Liver (tissue), 9 donors: Measurements from ENCODE around the gene NQO2. TPM values are rescaled to one million over a fixed set of nuclear protein-coding genes. Genes with fewer than 3 reads are reported as not detected.
"Not testable (repeated sequence)": the region's sequence is repeated elsewhere in the genome, so short reads cannot be mapped to it uniquely, and the experiment has no call there.

ENCODE experiments used
- DNase-seq: peaks from one replicate; pipeline ENCODE4 v3.0.0-alpha.2; 2017; ENCODE audit warnings: low spot score
- H3K27ac ChIP-seq, 2 donors: one replicate each; pipeline ENCODE4 v1.7.0; 2013; ENCODE audit warnings: inconsistent platforms in 2 of 2, low read length in 2 of 2, control low read depth in 1 of 2, low read depth in 1 of 2, mild to moderate bottlenecking in 1 of 2
- H3K27me3 ChIP-seq, 4 donors: one replicate each; pipeline versions ENCODE4 v1.6.1 to v1.7.0; 2013; ENCODE audit warnings: low read length in 3 of 4, inconsistent platforms in 1 of 4, mild to moderate bottlenecking in 1 of 4, moderate library complexity in 1 of 4; ENCODE audit not compliant: control insufficient read depth in 4 of 4, insufficient read depth in 4 of 4
- H3K36me3 ChIP-seq, 4 donors: one replicate each; pipeline versions ENCODE4 v1.6.1 to v1.7.0; 2013; ENCODE audit warnings: low read length in 3 of 4, mild to moderate bottlenecking in 3 of 4, low read depth in 1 of 4, moderate library complexity in 1 of 4; ENCODE audit not compliant: control insufficient read depth in 4 of 4, insufficient read depth in 3 of 4
- H3K4me1 ChIP-seq, 4 donors: one replicate each; pipeline versions ENCODE4 v1.6.1 to v1.7.0; 2013; ENCODE audit warnings: low read length in 3 of 4, mild to moderate bottlenecking in 3 of 4, moderate library complexity in 1 of 4; ENCODE audit not compliant: control insufficient read depth in 4 of 4, insufficient read depth in 4 of 4
- H3K4me3 ChIP-seq, 3 donors: one replicate each; pipeline versions ENCODE4 v1.6.1 to v1.7.0; 2013; ENCODE audit warnings: low read length in 3 of 3, control low read depth in 1 of 3, low read depth in 1 of 3, mild to moderate bottlenecking in 1 of 3
- H3K9ac ChIP-seq, 2 donors: one replicate each; pipeline ENCODE4 v1.7.0; 2013; ENCODE audit warnings: low read length in 2 of 2, mild to moderate bottlenecking in 2 of 2, moderate library complexity in 2 of 2, control low read depth in 1 of 2, low read depth in 1 of 2
- H3K9me3 ChIP-seq, 4 donors: one replicate each; pipeline versions ENCODE4 v1.6.1 to v1.7.0; 2013; ENCODE audit warnings: low read length in 3 of 4; ENCODE audit not compliant: control insufficient read depth in 4 of 4
- EGR1 ChIP-seq, 2 donors: IDR thresholded peaks; 2 replicates each; pipeline ENCODE4 v1.6.1; 2016 to 2018; ENCODE audit warnings: antibody characterized with exemption in 2 of 2, low read depth in 2 of 2
- FOXA2 ChIP-seq: IDR thresholded peaks from 2 replicates; pipeline ENCODE4 v1.6.1; 2016; ENCODE audit warnings: antibody characterized with exemption
- GABPA ChIP-seq, 2 donors: IDR thresholded peaks in 1 of 2; conservative IDR thresholded peaks in 1 of 2; 2 replicates each; pipeline ENCODE4 v1.6.1; 2016; ENCODE audit warnings: antibody characterized with exemption in 2 of 2, mild to moderate bottlenecking in 1 of 2, moderate library complexity in 1 of 2
- HNF4A ChIP-seq, 2 donors: conservative IDR thresholded peaks; 2 replicates each; pipeline ENCODE4 v1.6.1; 2016; ENCODE audit warnings: antibody characterized with exemption in 2 of 2, mild to moderate bottlenecking in 2 of 2
- JUND ChIP-seq, 2 donors: IDR thresholded peaks; 2 replicates each; pipeline ENCODE4 v1.6.1; 2016; ENCODE audit warnings: antibody characterized with exemption in 2 of 2
- NR2F2 ChIP-seq: IDR thresholded peaks from 2 replicates; pipeline ENCODE4 v1.6.1; 2016; ENCODE audit warnings: antibody characterized with exemption
- RAD21 ChIP-seq, 2 donors: IDR thresholded peaks; 2 replicates each; pipeline ENCODE4 v1.6.1; 2016; ENCODE audit warnings: antibody characterized with exemption in 2 of 2, mild to moderate bottlenecking in 2 of 2
- RXRA ChIP-seq, 2 donors: IDR thresholded peaks; 2 replicates each; pipeline ENCODE4 v1.6.1; 2017 to 2018; ENCODE audit warnings: antibody characterized with exemption in 2 of 2, mild to moderate bottlenecking in 1 of 2
- SP1 ChIP-seq: IDR thresholded peaks from 2 replicates; pipeline ENCODE4 v1.6.1; 2018; ENCODE audit warnings: antibody characterized with exemption, mild to moderate bottlenecking
- TAF1 ChIP-seq: conservative IDR thresholded peaks from 2 replicates; pipeline ENCODE4 v1.6.1; 2016; ENCODE audit warnings: antibody characterized with exemption, mild to moderate bottlenecking
- YY1 ChIP-seq: IDR thresholded peaks from 2 replicates; pipeline ENCODE4 v1.6.1; 2016; ENCODE audit warnings: antibody characterized with exemption, mild to moderate bottlenecking
- WGBS: extraction: QIAGEN DNeasy Blood & Tissue Kit; methylation state at CpG from one replicate; pipeline ENCODE4 v1.1.7; 2013; 5-methylcytosine and 5-hydroxymethylcytosine counted together
- polyA plus RNA-seq, 2 donors: library from polyadenylated mRNA; stranded (reverse) in 1 of 2; unstranded in 1 of 2; fragments of 200-250 nt in 1 of 2; fragments of >200 nt in 1 of 2; fragmentation: Nextera tagmentation in 1 of 2; extraction: Ambion mirVana in 1 of 2; gene quantifications; one replicate each; pipeline versions ENCODE4 v1.2.1 to v1.2.3, GENCODE V29; 2013 to 2015
- total RNA-seq, 2 donors: library from RNA; depleted of rRNA; stranded (reverse); fragments of >200 nt; gene quantifications; one replicate each; pipeline ENCODE4 v1.2.3, GENCODE V29; 2014
- TF ChIP-seq, protein P1 (sequence below): IDR thresholded peaks from 2 replicates; pipeline ENCODE4 v1.6.1; 2016; ENCODE audit warnings: antibody characterized with exemption
- TF ChIP-seq, protein P2 (sequence below): IDR thresholded peaks from 2 replicates; pipeline ENCODE4 v1.6.1; 2016; ENCODE audit warnings: antibody characterized with exemption
- TF ChIP-seq, protein P3 (sequence below): IDR thresholded peaks from 2 replicates; pipeline ENCODE4 v1.6.1; 2016; ENCODE audit warnings: antibody characterized with exemption
- TF ChIP-seq, protein P4 (sequence below): IDR thresholded peaks from 2 replicates; pipeline ENCODE4 v1.6.1; 2016; ENCODE audit warnings: antibody characterized with exemption, mild to moderate bottlenecking
- TF ChIP-seq, protein P5 (sequence below): fragments of 150-350 bp; IDR thresholded peaks from 2 replicates; pipeline ENCODE4 v1.5.1; 2017; ENCODE audit warnings: improper control_type of control experiment, low read depth, low read length; ENCODE audit not compliant: missing input control
- donor health status: healthy.
- donor health status: healthy.
- donor health status: healthy.
- donor health status: healthy.
- donor health status: healthy.

NQO2 gene
- total and polyA plus RNA-seq, 4 donors: 11.5 to 127 (median 92.7) TPM

DNA sequence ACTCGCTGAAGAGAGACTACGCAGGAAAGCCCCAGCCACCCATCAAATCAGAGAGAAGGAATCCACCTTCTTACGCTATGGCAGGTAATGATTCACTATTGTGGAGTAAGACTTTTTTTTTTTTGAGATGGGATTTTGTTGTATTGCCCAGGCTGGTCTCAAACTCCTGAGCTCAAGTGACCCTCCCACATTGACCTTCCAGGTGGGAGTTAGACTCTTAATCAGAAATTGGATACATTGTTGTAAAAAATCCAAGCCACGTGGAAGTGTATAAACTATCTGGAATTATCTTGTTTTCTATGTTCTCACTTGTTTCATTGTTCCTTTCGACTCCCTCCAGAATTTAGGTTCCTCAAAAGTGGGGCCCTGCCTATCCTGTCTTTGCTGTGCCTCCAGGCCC, 6.8 kb downstream of the NQO2 start (continued):
- no peak for TF ChIP-seq HNF4A (conservative IDR thresholded peaks at IDR 0.05)

DNA sequence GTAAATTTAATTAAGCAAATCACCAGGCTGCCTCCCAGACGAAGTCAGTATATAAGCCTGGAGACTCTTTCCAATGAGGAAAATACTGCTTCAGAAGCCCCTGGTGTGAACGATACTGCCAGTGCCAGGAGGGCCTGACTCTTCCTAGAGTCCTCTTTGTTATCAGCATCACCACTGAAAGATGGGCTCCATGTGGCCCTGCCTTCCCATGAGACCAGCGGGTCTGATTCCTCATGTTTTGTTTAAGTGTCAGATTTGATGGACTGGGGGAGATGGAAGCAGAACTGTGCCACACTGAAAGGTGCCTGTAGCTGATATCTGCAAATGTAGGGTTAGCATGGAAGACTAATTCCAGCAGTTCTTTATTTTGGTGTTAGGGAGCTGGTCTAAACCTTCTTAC, 7.9 kb downstream of the NQO2 start:
- no peak overlapping the region for H3K9ac ChIP-seq
- 84% methylated on average over 3 of the region's 3 CpGs for WGBS
- H3K4me3 ChIP-seq: no peak overlapping the region
- H3K27me3 ChIP-seq: no peaks in the 10 kb centered on the region
- peaks cover 0 to 7% (median 4%) of the 10 kb centered on the region in 4 donors for H3K4me1 ChIP-seq
- H3K27ac ChIP-seq: no peak overlapping the region
- H3K36me3 ChIP-seq: peaks cover 12 to 52% (median 37%) of the 10 kb centered on the region in 4 donors
- no peak for TF ChIP-seq EGR1 (IDR thresholded peaks at IDR 0.05; ENCODE audit: low read depth in 2 of 2)
- TF ChIP-seq, protein P1, sequence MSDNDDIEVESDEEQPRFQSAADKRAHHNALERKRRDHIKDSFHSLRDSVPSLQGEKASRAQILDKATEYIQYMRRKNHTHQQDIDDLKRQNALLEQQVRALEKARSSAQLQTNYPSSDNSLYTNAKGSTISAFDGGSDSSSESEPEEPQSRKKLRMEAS: no peak
- no peak for TF ChIP-seq GABPA (IDR thresholded peaks at IDR 0.05 in 1 of 2, conservative IDR thresholded peaks at IDR 0.05 in 1 of 2)
- no peak for TF ChIP-seq RXRA (IDR thresholded peaks at IDR 0.05)
- TF ChIP-seq, protein P2, sequence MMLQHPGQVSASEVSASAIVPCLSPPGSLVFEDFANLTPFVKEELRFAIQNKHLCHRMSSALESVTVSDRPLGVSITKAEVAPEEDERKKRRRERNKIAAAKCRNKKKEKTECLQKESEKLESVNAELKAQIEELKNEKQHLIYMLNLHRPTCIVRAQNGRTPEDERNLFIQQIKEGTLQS: no peak
- no peak for TF ChIP-seq TAF1
- TF ChIP-seq, protein P3, sequence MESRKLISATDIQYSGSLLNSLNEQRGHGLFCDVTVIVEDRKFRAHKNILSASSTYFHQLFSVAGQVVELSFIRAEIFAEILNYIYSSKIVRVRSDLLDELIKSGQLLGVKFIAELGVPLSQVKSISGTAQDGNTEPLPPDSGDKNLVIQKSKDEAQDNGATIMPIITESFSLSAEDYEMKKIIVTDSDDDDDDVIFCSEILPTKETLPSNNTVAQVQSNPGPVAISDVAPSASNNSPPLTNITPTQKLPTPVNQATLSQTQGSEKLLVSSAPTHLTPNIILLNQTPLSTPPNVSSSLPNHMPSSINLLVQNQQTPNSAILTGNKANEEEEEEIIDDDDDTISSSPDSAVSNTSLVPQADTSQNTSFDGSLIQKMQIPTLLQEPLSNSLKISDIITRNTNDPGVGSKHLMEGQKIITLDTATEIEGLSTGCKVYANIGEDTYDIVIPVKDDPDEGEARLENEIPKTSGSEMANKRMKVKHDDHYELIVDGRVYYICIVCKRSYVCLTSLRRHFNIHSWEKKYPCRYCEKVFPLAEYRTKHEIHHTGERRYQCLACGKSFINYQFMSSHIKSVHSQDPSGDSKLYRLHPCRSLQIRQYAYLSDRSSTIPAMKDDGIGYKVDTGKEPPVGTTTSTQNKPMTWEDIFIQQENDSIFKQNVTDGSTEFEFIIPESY: no peak
- TF ChIP-seq, protein P4, sequence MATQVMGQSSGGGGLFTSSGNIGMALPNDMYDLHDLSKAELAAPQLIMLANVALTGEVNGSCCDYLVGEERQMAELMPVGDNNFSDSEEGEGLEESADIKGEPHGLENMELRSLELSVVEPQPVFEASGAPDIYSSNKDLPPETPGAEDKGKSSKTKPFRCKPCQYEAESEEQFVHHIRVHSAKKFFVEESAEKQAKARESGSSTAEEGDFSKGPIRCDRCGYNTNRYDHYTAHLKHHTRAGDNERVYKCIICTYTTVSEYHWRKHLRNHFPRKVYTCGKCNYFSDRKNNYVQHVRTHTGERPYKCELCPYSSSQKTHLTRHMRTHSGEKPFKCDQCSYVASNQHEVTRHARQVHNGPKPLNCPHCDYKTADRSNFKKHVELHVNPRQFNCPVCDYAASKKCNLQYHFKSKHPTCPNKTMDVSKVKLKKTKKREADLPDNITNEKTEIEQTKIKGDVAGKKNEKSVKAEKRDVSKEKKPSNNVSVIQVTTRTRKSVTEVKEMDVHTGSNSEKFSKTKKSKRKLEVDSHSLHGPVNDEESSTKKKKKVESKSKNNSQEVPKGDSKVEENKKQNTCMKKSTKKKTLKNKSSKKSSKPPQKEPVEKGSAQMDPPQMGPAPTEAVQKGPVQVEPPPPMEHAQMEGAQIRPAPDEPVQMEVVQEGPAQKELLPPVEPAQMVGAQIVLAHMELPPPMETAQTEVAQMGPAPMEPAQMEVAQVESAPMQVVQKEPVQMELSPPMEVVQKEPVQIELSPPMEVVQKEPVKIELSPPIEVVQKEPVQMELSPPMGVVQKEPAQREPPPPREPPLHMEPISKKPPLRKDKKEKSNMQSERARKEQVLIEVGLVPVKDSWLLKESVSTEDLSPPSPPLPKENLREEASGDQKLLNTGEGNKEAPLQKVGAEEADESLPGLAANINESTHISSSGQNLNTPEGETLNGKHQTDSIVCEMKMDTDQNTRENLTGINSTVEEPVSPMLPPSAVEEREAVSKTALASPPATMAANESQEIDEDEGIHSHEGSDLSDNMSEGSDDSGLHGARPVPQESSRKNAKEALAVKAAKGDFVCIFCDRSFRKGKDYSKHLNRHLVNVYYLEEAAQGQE: no peak
- no peak for TF ChIP-seq SP1
- TF ChIP-seq, protein P5, sequence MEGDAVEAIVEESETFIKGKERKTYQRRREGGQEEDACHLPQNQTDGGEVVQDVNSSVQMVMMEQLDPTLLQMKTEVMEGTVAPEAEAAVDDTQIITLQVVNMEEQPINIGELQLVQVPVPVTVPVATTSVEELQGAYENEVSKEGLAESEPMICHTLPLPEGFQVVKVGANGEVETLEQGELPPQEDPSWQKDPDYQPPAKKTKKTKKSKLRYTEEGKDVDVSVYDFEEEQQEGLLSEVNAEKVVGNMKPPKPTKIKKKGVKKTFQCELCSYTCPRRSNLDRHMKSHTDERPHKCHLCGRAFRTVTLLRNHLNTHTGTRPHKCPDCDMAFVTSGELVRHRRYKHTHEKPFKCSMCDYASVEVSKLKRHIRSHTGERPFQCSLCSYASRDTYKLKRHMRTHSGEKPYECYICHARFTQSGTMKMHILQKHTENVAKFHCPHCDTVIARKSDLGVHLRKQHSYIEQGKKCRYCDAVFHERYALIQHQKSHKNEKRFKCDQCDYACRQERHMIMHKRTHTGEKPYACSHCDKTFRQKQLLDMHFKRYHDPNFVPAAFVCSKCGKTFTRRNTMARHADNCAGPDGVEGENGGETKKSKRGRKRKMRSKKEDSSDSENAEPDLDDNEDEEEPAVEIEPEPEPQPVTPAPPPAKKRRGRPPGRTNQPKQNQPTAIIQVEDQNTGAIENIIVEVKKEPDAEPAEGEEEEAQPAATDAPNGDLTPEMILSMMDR: no peak
- no peak for TF ChIP-seq HNF4A (conservative IDR thresholded peaks at IDR 0.05)
- no peak for TF ChIP-seq RAD21 (IDR thresholded peaks at IDR 0.05)
- no peak for TF ChIP-seq FOXA2
- TF ChIP-seq NR2F2: no peak
- no peak for TF ChIP-seq JUND (IDR thresholded peaks at IDR 0.05)
- TF ChIP-seq YY1: no peak
- no peaks in the 10 kb centered on the region for H3K9me3 ChIP-seq
- DNase-seq: no peak

DNA sequence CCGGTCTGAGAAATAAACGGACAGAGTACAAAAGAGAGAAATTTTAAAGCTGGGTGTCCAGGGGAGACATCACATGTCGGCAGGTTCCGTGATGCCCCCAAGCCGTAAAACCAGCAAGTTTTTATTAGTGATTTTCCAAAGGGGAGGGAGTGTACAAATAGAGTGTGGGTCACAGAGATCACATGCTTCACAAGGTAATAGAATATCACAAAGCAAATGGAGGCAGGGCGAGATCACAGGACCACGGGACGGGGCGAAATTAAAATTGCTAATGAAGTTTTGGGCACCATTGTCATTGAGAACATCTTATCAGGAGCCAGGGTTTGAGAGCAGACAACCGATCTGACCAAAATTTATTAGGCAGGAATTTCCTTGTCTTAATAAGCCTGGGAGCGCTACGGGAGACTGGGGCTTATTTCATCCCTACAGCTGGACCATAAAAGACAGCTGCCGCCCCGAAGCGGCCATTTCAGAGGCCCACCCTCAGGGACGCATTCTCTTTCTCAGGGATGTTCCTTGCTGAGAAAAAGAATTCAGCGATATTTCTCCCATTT, 9.1 kb downstream of the NQO2 start:
- not testable (repeated sequence) for H3K27ac ChIP-seq

More for the DNA sequence above, 9.1 kb downstream of the NQO2 start:
- not testable (repeated sequence) for H3K4me1 ChIP-seq, H3K9me3 ChIP-seq, H3K4me3 ChIP-seq, H3K27me3 ChIP-seq, DNase-seq, H3K9ac ChIP-seq
- peaks cover 12 to 55% (median 40%) of the 10 kb centered on the region in 4 donors for H3K36me3 ChIP-seq
- WGBS: 93% methylated on average over 17 of the region's 17 CpGs
